Measurements from ENCODE around the gene ABCA6. TPM values are rescaled to one million over a fixed set of nuclear protein-coding genes. Genes with fewer than 3 reads are reported as not detected.

The ABCA6 gene
- total RNA-seq, 2 donors from 2014 or later = not detected

GRCh38 chr17:69069226-69069750 is 72.4 kb downstream of the ABCA6 start:
- DNase-seq = no peak
- no peaks in the 10 kb centered on the region for H3K36me3 ChIP-seq (ENCODE audit: control insufficient read depth, insufficient read depth, low read length)
- no peak overlapping the region for H3K4me3 ChIP-seq (ENCODE audit: low read length)
- H3K4me1 Mint-ChIP-seq = peaks cover 16% of the 10 kb centered on the region
- TF ChIP-seq CTCF (conservative IDR thresholded peaks at IDR 0.05) = no peak
- H3K4me3 Mint-ChIP-seq = no peak overlapping the region
- no peaks in the 10 kb centered on the region for H3K27me3 Mint-ChIP-seq (ENCODE audit: insufficient read depth)
- H3K9ac ChIP-seq (ENCODE audit: extremely low read depth, low read length, poor library complexity, severe bottlenecking) = no peak overlapping the region
- H3K9me3 ChIP-seq (ENCODE audit: control insufficient read depth, low read length) = no peaks in the 10 kb centered on the region
- H3K27ac ChIP-seq (ENCODE audit: low read depth, low read length) = no peak overlapping the region
- H3K36me3 Mint-ChIP-seq (ENCODE audit: low read depth) = no peaks in the 10 kb centered on the region
- peaks cover 7% of the 10 kb centered on the region for H3K9me3 Mint-ChIP-seq
- no peaks in the 10 kb centered on the region for H3K4me1 ChIP-seq (ENCODE audit: control insufficient read depth, insufficient read depth, low read length)
- H3K27me3 ChIP-seq (ENCODE audit: control insufficient read depth, insufficient read depth, low read length, poor library complexity, severe bottlenecking) = no peaks in the 10 kb centered on the region
- no peak overlapping the region for H3K27ac Mint-ChIP-seq
- WGBS, 2 experiments (ENCODE audit: insufficient coverage in 1 of 2, insufficient read length in 1 of 2) = 87 to 100% methylated on average over 2 to 5 of the region's 5 CpGs

GRCh38 chr17:69067274-69068047 is 74.2 kb downstream of the ABCA6 start:
- Histone ChIP-seq H3K27ac (ENCODE audit: low read depth, low read length) (no peak overlapping the region), H3K9me3 (ENCODE audit: control insufficient read depth, low read length) (no peaks in the 10 kb centered on the region), H3K36me3 (ENCODE audit: control insufficient read depth, insufficient read depth, low read length) (no peaks in the 10 kb centered on the region), H3K4me3 (ENCODE audit: low read length) (no peak overlapping the region), H3K9ac (ENCODE audit: extremely low read depth, low read length, poor library complexity, severe bottlenecking) (no peak overlapping the region), H3K27me3 (ENCODE audit: control insufficient read depth, insufficient read depth, low read length, poor library complexity, severe bottlenecking) (peaks cover 5% of the 10 kb centered on the region), H3K4me1 (ENCODE audit: control insufficient read depth, insufficient read depth, low read length) (no peaks in the 10 kb centered on the region)
- peak; percentile 38 for TF ChIP-seq CTCF (conservative IDR thresholded peaks at IDR 0.05)
- DNase-seq = peak; percentile 64
- no peaks in the 10 kb centered on the region for H3K9me3 Mint-ChIP-seq
- peaks cover 13% of the 10 kb centered on the region for H3K4me1 Mint-ChIP-seq
- 91 to 98% methylated on average over 4 of the region's 4 CpGs for WGBS, 2 experiments (ENCODE audit: insufficient coverage in 1 of 2, insufficient read length in 1 of 2)
- H3K36me3 Mint-ChIP-seq (ENCODE audit: low read depth) = no peaks in the 10 kb centered on the region
- no peak overlapping the region for H3K27ac Mint-ChIP-seq
- peaks cover 2% of the 10 kb centered on the region for H3K27me3 Mint-ChIP-seq (ENCODE audit: insufficient read depth)
- H3K4me3 Mint-ChIP-seq = no peak overlapping the region

GRCh38 chr17:69066482-69066881 is 75.2 kb downstream of the ABCA6 start:
- Mint-ChIP-seq H3K27me3 (ENCODE audit: insufficient read depth) (peaks cover 6% of the 10 kb centered on the region), H3K27ac (no peak overlapping the region), H3K4me1 (peaks cover 12% of the 10 kb centered on the region), H3K36me3 (ENCODE audit: low read depth) (no peaks in the 10 kb centered on the region), H3K9me3 (no peaks in the 10 kb centered on the region), H3K4me3 (no peak overlapping the region)
- Histone ChIP-seq H3K9me3 (ENCODE audit: control insufficient read depth, low read length) (no peaks in the 10 kb centered on the region), H3K27me3 (ENCODE audit: control insufficient read depth, insufficient read depth, low read length, poor library complexity, severe bottlenecking) (peaks cover 12% of the 10 kb centered on the region), H3K36me3 (ENCODE audit: control insufficient read depth, insufficient read depth, low read length) (no peaks in the 10 kb centered on the region), H3K27ac (ENCODE audit: low read depth, low read length) (no peak overlapping the region), H3K4me1 (ENCODE audit: control insufficient read depth, insufficient read depth, low read length) (no peaks in the 10 kb centered on the region), H3K4me3 (ENCODE audit: low read length) (no peak overlapping the region), H3K9ac (ENCODE audit: extremely low read depth, low read length, poor library complexity, severe bottlenecking) (no peak overlapping the region)
- TF ChIP-seq CTCF (conservative IDR thresholded peaks at IDR 0.05) = no peak
- WGBS, 2 experiments (ENCODE audit: insufficient coverage in 1 of 2, insufficient read length in 1 of 2) = 95 to 96% methylated on average over 7 of the region's 7 CpGs
- no peak for DNase-seq
